HG02852 (cell line): ENCODE measurements around the gene PIM3.

Experiments used
- ATAC-seq: cut with Tn5 transposase; IDR thresholded peaks from one replicate; pipeline ENCODE4 v1.9.1; 2021; ENCODE audit warnings: mild to moderate bottlenecking, moderate library complexity; ENCODE audit not compliant: unreplicated experiment

Gene PIM3

GRCh38 chr22:49999946-50000586, 39.5 kb downstream of the PIM3 start:
- ATAC-seq = no peak

GRCh38 chr22:50000587-50001387, 40.2 kb downstream of the PIM3 start:
- no peak for ATAC-seq

- no peak for ATAC-seq
These were observed 41.0 kb downstream of the PIM3 start for GRCh38 chr22:50001388-50002231.

- ATAC-seq = no peak
These were observed 42.2 kb downstream of the PIM3 start for GRCh38 chr22:50002791-50003190.

GRCh38 chr22:50004918-50005317, 44.3 kb downstream of the PIM3 start:
- no peak for ATAC-seq

GRCh38 chr22:50007057-50007511, 46.5 kb downstream of the PIM3 start:
- ATAC-seq = no peak

- no peak for ATAC-seq
These were observed 47.8 kb downstream of the PIM3 start for GRCh38 chr22:50008151-50009040.

- no peak for ATAC-seq
These were observed 48.7 kb downstream of the PIM3 start for GRCh38 chr22:50009251-50009650.

- no peak for ATAC-seq
These were observed 49.4 kb downstream of the PIM3 start for GRCh38 chr22:50009765-50010675.

GRCh38 chr22:50010676-50011446, 50.3 kb downstream of the PIM3 start:
- no peak for ATAC-seq

GRCh38 chr22:50011447-50012210, 51.1 kb downstream of the PIM3 start:
- no peak for ATAC-seq

- ATAC-seq = no peak
These were observed 51.9 kb downstream of the PIM3 start, which contains the start of gene IL17REL for GRCh38 chr22:50012211-50013181. Gene IL17REL, minus strand, starts transcription at chr22:50012765. Its CDS starts 119 bp downstream, at chr22:50012646.
